ENCODE measurements around the gene IRAK1BP1. TPM values are rescaled to one million over a fixed set of nuclear protein-coding genes. Genes with fewer than 3 reads are reported as not detected.

Gene IRAK1BP1
- total and polyA plus RNA-seq, 10 of the 15 experiments (the other 5 are each of a cell fraction or from before 2014, with no cell fraction given): 2.3 to 6.7 (median 3.9) TPM

DNA sequence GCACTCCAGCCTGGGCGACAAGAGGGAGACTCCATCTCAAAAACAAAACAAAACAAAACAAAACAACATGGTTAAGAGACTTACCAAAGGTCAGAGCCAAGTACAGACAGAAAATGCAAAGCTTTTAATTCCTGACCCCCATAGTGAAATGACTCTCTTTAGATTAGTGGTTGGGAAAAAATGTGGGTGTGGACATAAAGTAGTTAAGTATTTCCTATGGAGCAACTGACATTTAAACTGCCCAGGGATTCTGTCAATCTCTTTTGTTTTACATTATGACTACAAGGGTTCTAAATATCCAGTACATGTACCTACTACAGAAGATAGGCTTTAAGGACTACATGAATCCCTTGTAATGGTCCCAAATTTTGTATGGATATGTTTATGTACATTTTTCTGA, 75.1 kb downstream of the IRAK1BP1 start (continued):
- TF ChIP-seq BACH1 (IDR thresholded peaks at IDR 0.05; ENCODE audit: borderline replicate concordance): no peak
- no peak for TF ChIP-seq RBBP5 (conservative IDR thresholded peaks at IDR 0.05)
- no peak for TF ChIP-seq CBFB (IDR thresholded peaks at IDR 0.05; ENCODE audit: low read depth)
- no peak for TF ChIP-seq TAF1 (IDR thresholded peaks at IDR 0.05; ENCODE audit: borderline replicate concordance, low read depth, low read length)
- TF ChIP-seq HCFC1 (IDR thresholded peaks at IDR 0.05; ENCODE audit: low read length): no peak
- no peak for TF ChIP-seq LARP7 (IDR thresholded peaks at IDR 0.05)

DNA sequence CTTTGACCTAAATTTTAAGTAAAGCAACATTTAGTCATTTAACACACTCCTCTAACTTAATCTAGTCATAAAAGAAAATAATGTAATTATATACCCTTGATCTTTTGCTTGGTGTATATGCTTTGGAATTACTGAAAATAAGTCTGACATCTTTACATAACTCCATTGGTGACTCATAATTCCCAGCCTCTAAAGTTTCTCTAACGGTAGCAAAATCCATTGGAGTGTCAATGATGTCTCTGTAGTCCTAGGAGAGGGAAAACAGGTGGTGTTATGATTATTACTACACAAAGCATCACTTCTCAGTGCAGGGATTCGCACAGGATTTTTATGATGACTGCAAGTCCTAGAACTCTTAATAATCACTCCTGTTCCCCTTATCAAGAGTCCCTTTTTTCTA, 80.2 kb downstream of the IRAK1BP1 start:
- no peaks in the 10 kb centered on the region for H3K4me1 ChIP-seq (ENCODE audit: control insufficient read depth, insufficient read depth, low read length)
- WGBS (ENCODE audit: insufficient coverage, insufficient replicate concordance, low lambda C conversion rate, missing lambda C conversion rate): 100% methylated on average over 2 of the region's 2 CpGs
- RAD21 ChIA-PET (ENCODE audit: unreplicated experiment): no interaction called here
- in situ Hi-C loops (cut with MboI): no loop called here
- intact Hi-C loops (cut with micrococcal nuclease; ENCODE audit: unreplicated experiment): no loop called here
- no peaks in the 10 kb centered on the region for H3K79me2 ChIP-seq (ENCODE audit: control insufficient read depth, insufficient read depth, low read length)
- no peaks in the 10 kb centered on the region for H4K20me1 ChIP-seq (ENCODE audit: control insufficient read depth, insufficient read depth)
- H3K9me3 ChIP-seq (replicated peaks; ENCODE audit: control insufficient read depth, insufficient read depth, low read length): peaks cover 8% of the 10 kb centered on the region; the same call in 2 of the 3 replicates
- H3K4me3 ChIP-seq: no peak overlapping the region
- no peak overlapping the region for H2AFZ ChIP-seq (ENCODE audit: control insufficient read depth, low read depth, low read length)
- ATAC-seq: no peak
- BruUV-seq (replicated peaks): no TSS peak
- CTCF ChIA-PET: no interaction called here
- H3K27ac ChIP-seq (ENCODE audit: control insufficient read depth, insufficient read depth): no peak overlapping the region
- no peaks in the 10 kb centered on the region for H3K27me3 ChIP-seq (replicated peaks in 1 of 2; ENCODE audit: control insufficient read depth in 2 of 2, insufficient read depth in 2 of 2, low read length in 1 of 2)
- SMC1A ChIA-PET (ENCODE audit: uncharacterized antibody, unreplicated experiment): no interaction called here
- DNase-seq (ENCODE audit: low read depth, low spot score): no peak
- H3K36me3 ChIP-seq (ENCODE audit: control insufficient read depth in 2 of 2, insufficient read depth in 2 of 2, low read length in 1 of 2): peaks cover 1 to 50% of the 10 kb centered on the region in 2 experiments
- no peak overlapping the region for H3K4me2 ChIP-seq (ENCODE audit: control insufficient read depth, insufficient read depth)
- H3K9ac ChIP-seq (ENCODE audit: control insufficient read depth, insufficient read depth, low read length): no peak overlapping the region
- FAIRE-seq: no peak
- POLR2A ChIA-PET: no interaction called here
- TF ChIP-seq KLF5 (IDR thresholded peaks at IDR 0.05; ENCODE audit: partially characterized antibody): no peak
- no peak for TF ChIP-seq ZBED1 (IDR thresholded peaks at IDR 0.05; ENCODE audit: borderline replicate concordance)
- TF ChIP-seq, protein P1, sequence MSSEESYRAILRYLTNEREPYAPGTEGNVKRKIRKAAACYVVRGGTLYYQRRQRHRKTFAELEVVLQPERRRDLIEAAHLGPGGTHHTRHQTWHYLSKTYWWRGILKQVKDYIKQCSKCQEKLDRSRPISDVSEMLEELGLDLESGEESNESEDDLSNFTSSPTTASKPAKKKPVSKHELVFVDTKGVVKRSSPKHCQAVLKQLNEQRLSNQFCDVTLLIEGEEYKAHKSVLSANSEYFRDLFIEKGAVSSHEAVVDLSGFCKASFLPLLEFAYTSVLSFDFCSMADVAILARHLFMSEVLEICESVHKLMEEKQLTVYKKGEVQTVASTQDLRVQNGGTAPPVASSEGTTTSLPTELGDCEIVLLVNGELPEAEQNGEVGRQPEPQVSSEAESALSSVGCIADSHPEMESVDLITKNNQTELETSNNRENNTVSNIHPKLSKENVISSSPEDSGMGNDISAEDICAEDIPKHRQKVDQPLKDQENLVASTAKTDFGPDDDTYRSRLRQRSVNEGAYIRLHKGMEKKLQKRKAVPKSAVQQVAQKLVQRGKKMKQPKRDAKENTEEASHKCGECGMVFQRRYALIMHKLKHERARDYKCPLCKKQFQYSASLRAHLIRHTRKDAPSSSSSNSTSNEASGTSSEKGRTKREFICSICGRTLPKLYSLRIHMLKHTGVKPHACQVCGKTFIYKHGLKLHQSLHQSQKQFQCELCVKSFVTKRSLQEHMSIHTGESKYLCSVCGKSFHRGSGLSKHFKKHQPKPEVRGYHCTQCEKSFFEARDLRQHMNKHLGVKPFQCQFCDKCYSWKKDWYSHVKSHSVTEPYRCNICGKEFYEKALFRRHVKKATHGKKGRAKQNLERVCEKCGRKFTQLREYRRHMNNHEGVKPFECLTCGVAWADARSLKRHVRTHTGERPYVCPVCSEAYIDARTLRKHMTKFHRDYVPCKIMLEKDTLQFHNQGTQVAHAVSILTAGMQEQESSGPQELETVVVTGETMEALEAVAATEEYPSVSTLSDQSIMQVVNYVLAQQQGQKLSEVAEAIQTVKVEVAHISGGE (CRISPR knock-in tag; IDR thresholded peaks at IDR 0.05): no peak
- no peak for TF ChIP-seq CBX3 (IDR thresholded peaks at IDR 0.05; ENCODE audit: borderline replicate concordance, low read depth)
- TF ChIP-seq, protein P2, sequence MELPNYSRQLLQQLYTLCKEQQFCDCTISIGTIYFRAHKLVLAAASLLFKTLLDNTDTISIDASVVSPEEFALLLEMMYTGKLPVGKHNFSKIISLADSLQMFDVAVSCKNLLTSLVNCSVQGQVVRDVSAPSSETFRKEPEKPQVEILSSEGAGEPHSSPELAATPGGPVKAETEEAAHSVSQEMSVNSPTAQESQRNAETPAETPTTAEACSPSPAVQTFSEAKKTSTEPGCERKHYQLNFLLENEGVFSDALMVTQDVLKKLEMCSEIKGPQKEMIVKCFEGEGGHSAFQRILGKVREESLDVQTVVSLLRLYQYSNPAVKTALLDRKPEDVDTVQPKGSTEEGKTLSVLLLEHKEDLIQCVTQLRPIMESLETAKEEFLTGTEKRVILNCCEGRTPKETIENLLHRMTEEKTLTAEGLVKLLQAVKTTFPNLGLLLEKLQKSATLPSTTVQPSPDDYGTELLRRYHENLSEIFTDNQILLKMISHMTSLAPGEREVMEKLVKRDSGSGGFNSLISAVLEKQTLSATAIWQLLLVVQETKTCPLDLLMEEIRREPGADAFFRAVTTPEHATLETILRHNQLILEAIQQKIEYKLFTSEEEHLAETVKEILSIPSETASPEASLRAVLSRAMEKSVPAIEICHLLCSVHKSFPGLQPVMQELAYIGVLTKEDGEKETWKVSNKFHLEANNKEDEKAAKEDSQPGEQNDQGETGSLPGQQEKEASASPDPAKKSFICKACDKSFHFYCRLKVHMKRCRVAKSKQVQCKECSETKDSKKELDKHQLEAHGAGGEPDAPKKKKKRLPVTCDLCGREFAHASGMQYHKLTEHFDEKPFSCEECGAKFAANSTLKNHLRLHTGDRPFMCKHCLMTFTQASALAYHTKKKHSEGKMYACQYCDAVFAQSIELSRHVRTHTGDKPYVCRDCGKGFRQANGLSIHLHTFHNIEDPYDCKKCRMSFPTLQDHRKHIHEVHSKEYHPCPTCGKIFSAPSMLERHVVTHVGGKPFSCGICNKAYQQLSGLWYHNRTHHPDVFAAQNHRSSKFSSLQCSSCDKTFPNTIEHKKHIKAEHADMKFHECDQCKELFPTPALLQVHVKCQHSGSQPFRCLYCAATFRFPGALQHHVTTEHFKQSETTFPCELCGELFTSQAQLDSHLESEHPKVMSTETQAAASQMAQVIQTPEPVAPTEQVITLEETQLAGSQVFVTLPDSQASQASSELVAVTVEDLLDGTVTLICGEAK (IDR thresholded peaks at IDR 0.05; ENCODE audit: borderline replicate concordance): no peak
- TF ChIP-seq LARP7 (IDR thresholded peaks at IDR 0.05): no peak
- TF ChIP-seq, protein P3, sequence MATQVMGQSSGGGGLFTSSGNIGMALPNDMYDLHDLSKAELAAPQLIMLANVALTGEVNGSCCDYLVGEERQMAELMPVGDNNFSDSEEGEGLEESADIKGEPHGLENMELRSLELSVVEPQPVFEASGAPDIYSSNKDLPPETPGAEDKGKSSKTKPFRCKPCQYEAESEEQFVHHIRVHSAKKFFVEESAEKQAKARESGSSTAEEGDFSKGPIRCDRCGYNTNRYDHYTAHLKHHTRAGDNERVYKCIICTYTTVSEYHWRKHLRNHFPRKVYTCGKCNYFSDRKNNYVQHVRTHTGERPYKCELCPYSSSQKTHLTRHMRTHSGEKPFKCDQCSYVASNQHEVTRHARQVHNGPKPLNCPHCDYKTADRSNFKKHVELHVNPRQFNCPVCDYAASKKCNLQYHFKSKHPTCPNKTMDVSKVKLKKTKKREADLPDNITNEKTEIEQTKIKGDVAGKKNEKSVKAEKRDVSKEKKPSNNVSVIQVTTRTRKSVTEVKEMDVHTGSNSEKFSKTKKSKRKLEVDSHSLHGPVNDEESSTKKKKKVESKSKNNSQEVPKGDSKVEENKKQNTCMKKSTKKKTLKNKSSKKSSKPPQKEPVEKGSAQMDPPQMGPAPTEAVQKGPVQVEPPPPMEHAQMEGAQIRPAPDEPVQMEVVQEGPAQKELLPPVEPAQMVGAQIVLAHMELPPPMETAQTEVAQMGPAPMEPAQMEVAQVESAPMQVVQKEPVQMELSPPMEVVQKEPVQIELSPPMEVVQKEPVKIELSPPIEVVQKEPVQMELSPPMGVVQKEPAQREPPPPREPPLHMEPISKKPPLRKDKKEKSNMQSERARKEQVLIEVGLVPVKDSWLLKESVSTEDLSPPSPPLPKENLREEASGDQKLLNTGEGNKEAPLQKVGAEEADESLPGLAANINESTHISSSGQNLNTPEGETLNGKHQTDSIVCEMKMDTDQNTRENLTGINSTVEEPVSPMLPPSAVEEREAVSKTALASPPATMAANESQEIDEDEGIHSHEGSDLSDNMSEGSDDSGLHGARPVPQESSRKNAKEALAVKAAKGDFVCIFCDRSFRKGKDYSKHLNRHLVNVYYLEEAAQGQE (IDR thresholded peaks at IDR 0.05; ENCODE audit: low read depth, low read length): no peak
- TF ChIP-seq TCF3 (IDR thresholded peaks at IDR 0.05; ENCODE audit: borderline replicate concordance, insufficient read depth, low read depth, low read length): no peak
- no peak for TF ChIP-seq NBN (IDR thresholded peaks at IDR 0.05)
